Thymus (tissue), 11 donors: ENCODE results near the gene QSOX2. TPM values are rescaled to one million over a fixed set of nuclear protein-coding genes. Genes with fewer than 3 reads are reported as not detected.

ENCODE experiments used
- DNase-seq, 9 donors: peaks; one replicate each; pipeline ENCODE4 v3.0.0-alpha.2; 2013; ENCODE audit warnings: low spot score in 9 of 9, low read depth in 6 of 9, missing footprints in 1 of 9
- H3K27ac ChIP-seq, 2 donors: one replicate each; pipeline ENCODE4 v1.5.1; 2013; ENCODE audit warnings: control low read depth in 1 of 2, low read depth in 1 of 2, low read length in 1 of 2, mild to moderate bottlenecking in 1 of 2, moderate library complexity in 1 of 2
- H3K27me3 ChIP-seq, 2 donors: one replicate each; pipeline ENCODE4 v1.5.1; 2013; ENCODE audit warnings: low read length in 1 of 2; ENCODE audit not compliant: control insufficient read depth in 2 of 2, insufficient read depth in 1 of 2
- H3K36me3 ChIP-seq, 2 donors: one replicate each; pipeline ENCODE4 v1.5.1; 2013; ENCODE audit warnings: low read length in 1 of 2, mild to moderate bottlenecking in 1 of 2, moderate library complexity in 1 of 2; ENCODE audit not compliant: control insufficient read depth in 2 of 2, insufficient read depth in 2 of 2
- H3K4me1 ChIP-seq, 2 donors: one replicate each; pipeline ENCODE4 v1.5.1; 2013; ENCODE audit warnings: low read length in 2 of 2; ENCODE audit not compliant: control insufficient read depth in 2 of 2, insufficient read depth in 2 of 2
- H3K4me3 ChIP-seq, 2 donors: one replicate each; pipeline ENCODE4 v1.5.1; 2013; ENCODE audit warnings: low read length in 2 of 2, control low read depth in 1 of 2, mild to moderate bottlenecking in 1 of 2
- H3K9me3 ChIP-seq, 2 donors: one replicate each; pipeline ENCODE4 v1.5.1; 2013; ENCODE audit warnings: low read length in 1 of 2, mild to moderate bottlenecking in 1 of 2; ENCODE audit not compliant: control insufficient read depth in 2 of 2, insufficient read depth in 1 of 2
- WGBS: extraction: QIAGEN DNeasy Blood & Tissue Kit; methylation state at CpG from one replicate; pipeline ENCODE4 v1.1.7; 2013; 5-methylcytosine and 5-hydroxymethylcytosine counted together
- polyA plus RNA-seq: library from polyadenylated mRNA; stranded (reverse); fragments of 200-250 nt; gene quantifications from one replicate; pipeline ENCODE4 v1.2.3, GENCODE V29; 2013
- total RNA-seq: library from RNA; stranded (reverse); fragments of 120-200 nt; gene quantifications from one replicate; pipeline ENCODE4 v1.2.4, GENCODE V29; 2013
- donor health status: healthy.

Gene QSOX2
- total and polyA plus RNA-seq, 2 donors, result 3.9 to 11.5 TPM

- no peak overlapping the region for H3K27ac ChIP-seq
- no peaks in the 10 kb centered on the region for H3K9me3 ChIP-seq
- peak in 1 of 9 donors; percentile 6 for DNase-seq
- peaks cover 0 to 22% of the 10 kb centered on the region in 2 donors for H3K27me3 ChIP-seq
- no peaks in the 10 kb centered on the region for H3K4me1 ChIP-seq
- 76% methylated on average over 16 of the region's 16 CpGs for WGBS
- H3K4me3 ChIP-seq, result no peak overlapping the region
- H3K36me3 ChIP-seq, result no peaks in the 10 kb centered on the region
Observed at GRCh38 chr9:136171009-136171800, 74.4 kb downstream of the QSOX2 start.

GRCh38 chr9:136170006-136170901 lies 75.4 kb downstream of the QSOX2 start:
- Histone ChIP-seq H3K4me1 (no peaks in the 10 kb centered on the region), H3K4me3 (no peak overlapping the region), H3K36me3 (no peaks in the 10 kb centered on the region), H3K27ac (no peak overlapping the region), H3K9me3 (no peaks in the 10 kb centered on the region), H3K27me3 (peaks cover 0 to 20% of the 10 kb centered on the region in 2 donors)
- peak in 5 of 9 donors; percentile 8 to 32 (median 12) for DNase-seq
- WGBS, result 54% methylated on average over 28 of the region's 28 CpGs

- no peak overlapping the region for H3K4me3 ChIP-seq
- no peak overlapping the region for H3K27ac ChIP-seq
- no peaks in the 10 kb centered on the region for H3K36me3 ChIP-seq
- H3K4me1 ChIP-seq, result no peaks in the 10 kb centered on the region
- WGBS, result 89% methylated on average over 6 of the region's 6 CpGs
- no peak for DNase-seq
- peaks cover 0 to 18% of the 10 kb centered on the region in 2 donors for H3K27me3 ChIP-seq
- H3K9me3 ChIP-seq, result no peaks in the 10 kb centered on the region
Observed at GRCh38 chr9:136169495-136169894, 76.1 kb downstream of the QSOX2 start.

DNA sequence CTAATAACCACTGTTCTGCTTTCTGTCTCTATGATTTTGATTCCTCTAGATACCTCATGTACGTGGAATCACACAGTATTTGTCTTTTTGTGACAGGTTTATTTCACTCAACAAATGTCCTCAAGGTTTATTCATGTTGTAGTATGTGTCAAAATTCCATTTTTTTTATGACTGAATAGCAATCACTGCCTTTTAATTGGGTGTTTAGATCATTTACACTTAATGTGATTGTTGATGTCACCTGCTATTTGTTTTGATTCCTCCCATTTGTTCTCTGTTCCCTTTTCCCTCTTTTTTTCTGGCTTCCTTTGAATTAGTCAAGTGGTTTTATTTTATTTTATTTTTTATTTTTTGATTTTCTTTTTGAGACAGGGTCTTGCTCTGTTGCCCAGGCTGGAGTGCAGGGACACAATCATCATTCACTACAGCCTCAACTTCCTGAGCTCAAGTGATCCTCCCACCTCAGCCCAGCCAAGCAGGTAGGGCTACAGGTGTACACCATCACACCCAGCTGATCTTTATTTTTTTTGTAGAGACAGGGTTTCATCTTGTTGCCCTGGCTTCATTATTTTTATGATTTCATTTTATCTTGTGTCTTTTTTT lies 82.3 kb downstream of the QSOX2 start:
- H3K27ac ChIP-seq, result no peak overlapping the region
- 94% methylated on average over 1 of the region's 1 CpG for WGBS

DNA sequence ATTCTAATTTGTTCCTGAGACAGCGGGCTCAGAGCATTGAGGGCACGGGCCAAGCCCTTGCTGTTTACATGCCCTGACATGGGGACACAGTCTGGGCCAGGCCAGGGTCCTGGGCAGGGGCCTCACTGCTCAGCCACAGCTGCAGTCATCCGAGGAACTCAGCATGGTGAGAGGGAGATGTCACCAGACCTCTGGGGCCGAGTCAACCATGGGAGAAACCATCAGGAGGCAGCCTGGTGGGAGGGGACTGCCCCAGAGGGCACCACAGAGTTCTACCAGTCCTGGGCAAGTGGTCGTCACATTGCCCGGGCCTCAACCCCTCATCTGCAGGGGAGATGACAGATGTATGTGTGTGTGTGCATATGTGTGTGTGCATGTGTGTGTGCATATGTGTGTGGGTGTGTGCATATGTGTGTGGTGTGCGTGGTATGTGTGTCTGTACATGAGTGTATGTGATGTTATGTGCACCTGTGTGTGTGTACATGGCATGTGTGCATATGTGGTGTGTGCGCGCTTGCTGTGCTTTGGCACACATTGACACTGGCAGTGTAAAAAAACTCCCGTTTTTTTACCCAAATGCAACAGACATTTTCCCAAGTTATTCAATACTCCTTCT lies 84.5 kb downstream of the QSOX2 start:
- H3K27me3 ChIP-seq, result peaks cover 0 to 20% of the 10 kb centered on the region in 2 donors
- 87% methylated on average over 10 of the region's 10 CpGs for WGBS
- H3K4me3 ChIP-seq, result no peak overlapping the region
- DNase-seq, result no peak
- no peaks in the 10 kb centered on the region for H3K4me1 ChIP-seq
- H3K9me3 ChIP-seq, result no peaks in the 10 kb centered on the region
- no peak overlapping the region for H3K27ac ChIP-seq
- H3K36me3 ChIP-seq, result no peaks in the 10 kb centered on the region

More for the DNA sequence above, 82.3 kb downstream of the QSOX2 start:
- Histone ChIP-seq H3K36me3 (no peaks in the 10 kb centered on the region), H3K4me1 (no peaks in the 10 kb centered on the region), H3K9me3 (no peaks in the 10 kb centered on the region), H3K4me3 (no peak overlapping the region), H3K27me3 (no peaks in the 10 kb centered on the region)
- DNase-seq, result no peak

GRCh38 chr9:136160381-136160841 lies 85.2 kb downstream of the QSOX2 start:
- Histone ChIP-seq H3K27me3 (peaks cover 0 to 23% of the 10 kb centered on the region in 2 donors), H3K4me3 (no peak overlapping the region), H3K4me1 (no peaks in the 10 kb centered on the region), H3K36me3 (no peaks in the 10 kb centered on the region), H3K27ac (no peak overlapping the region), H3K9me3 (no peaks in the 10 kb centered on the region)
- DNase-seq, result no peak
- 96% methylated on average over 12 of the region's 12 CpGs for WGBS

- Histone ChIP-seq H3K36me3 (no peaks in the 10 kb centered on the region), H3K9me3 (no peaks in the 10 kb centered on the region), H3K27ac (no peak overlapping the region), H3K4me1 (no peaks in the 10 kb centered on the region), H3K4me3 (no peak overlapping the region), H3K27me3 (peaks cover 0 to 27% of the 10 kb centered on the region in 2 donors)
- WGBS, result 97% methylated on average over 16 of the region's 16 CpGs
- DNase-seq, result no peak
Observed at GRCh38 chr9:136159851-136160250, 85.8 kb downstream of the QSOX2 start.

DNA sequence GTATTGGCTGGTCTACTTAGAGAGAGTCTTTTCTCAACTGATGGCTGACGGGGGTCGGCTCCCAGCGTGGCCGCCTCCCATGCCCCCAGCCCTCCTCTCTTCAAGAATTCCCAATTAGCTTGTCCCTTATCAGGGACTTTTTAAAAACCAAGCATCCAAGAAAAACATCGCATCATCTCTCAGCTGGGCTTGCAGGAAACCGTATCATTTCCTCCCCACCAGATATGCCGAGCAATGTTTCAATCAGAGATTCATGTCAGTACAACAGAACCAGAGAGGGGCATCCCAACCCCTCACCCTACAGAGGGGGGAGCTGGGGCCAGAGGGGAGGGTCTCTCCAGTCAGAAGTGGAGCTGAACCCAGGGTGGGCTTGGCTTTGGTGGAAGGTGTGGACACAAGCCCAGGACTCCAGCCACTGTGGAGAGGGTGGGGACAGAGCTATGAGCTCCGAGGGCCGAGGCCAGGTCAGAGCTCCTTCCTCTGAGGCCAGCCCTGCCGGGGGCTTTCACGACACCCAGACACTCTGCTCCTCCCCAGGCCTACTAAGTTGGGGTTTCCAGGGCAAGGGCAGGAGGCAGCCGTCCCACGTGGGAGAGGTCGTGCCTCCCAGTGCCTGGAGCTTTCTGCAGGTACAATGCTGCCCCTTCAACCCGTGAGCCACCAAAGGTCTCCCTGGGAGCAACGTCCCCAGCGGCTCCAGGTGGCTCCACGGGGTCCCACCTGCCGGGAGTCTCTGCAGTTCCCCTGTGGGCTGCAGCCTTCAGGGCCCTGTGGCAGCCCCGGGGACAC lies 87.9 kb downstream of the QSOX2 start:
- H3K4me1 ChIP-seq, result no peaks in the 10 kb centered on the region
- H3K27ac ChIP-seq, result no peak overlapping the region
- no peaks in the 10 kb centered on the region for H3K36me3 ChIP-seq
- H3K4me3 ChIP-seq, result no peak overlapping the region
- no peaks in the 10 kb centered on the region for H3K9me3 ChIP-seq
- H3K27me3 ChIP-seq, result peaks cover 0 to 28% of the 10 kb centered on the region in 2 donors
- DNase-seq, result no peak
- WGBS, result 70% methylated on average over 20 of the region's 20 CpGs
